Pancreas (tissue), 10 donors: ENCODE measurements around the gene STK39. TPM values are rescaled to one million over a fixed set of nuclear protein-coding genes. Genes with fewer than 3 reads are reported as not detected.

ENCODE experiments used
- ATAC-seq, 4 donors: fragments of 200-7000 bp; cut with Tn5 transposase; one replicate each; pipeline versions ENCODE4 v1.8.0 to v1.9.1; 2020; ENCODE audit warnings: mild to moderate bottlenecking in 4 of 4, moderate library complexity in 4 of 4
- DNase-seq, 6 donors: peaks; one replicate each; pipeline ENCODE4 v3.0.0-alpha.2; 2020
- FAIRE-seq: peaks from 2 replicates; lab custom pipeline; 2012; peaks lifted over from hg19 to GRCh38; lab: Jason Lieb, UNC
- H3K27ac ChIP-seq, 4 donors: fragments of 200-600 bp; sonication (generic); 1 replicate in 3 of 4; 2 replicates in 1 of 4; pipeline versions ENCODE4 v1.5.0 to v1.8.0; 2020
- H3K27me3 ChIP-seq, 4 donors: fragments of 200-600 bp; one replicate each; pipeline ENCODE4 v1.8.0; 2021
- H3K36me3 ChIP-seq, 3 donors: fragments of 200-600 bp; sonication (generic) in 1 of 3; one replicate each; pipeline versions ENCODE4 v1.5.0 to v1.8.0; 2020 to 2021
- H3K4me1 ChIP-seq, 3 donors: fragments of 200-600 bp; one replicate each; pipeline ENCODE4 v1.8.0; 2021
- H3K4me3 ChIP-seq, 4 donors: fragments of 200-600 bp; sonication (generic) in 2 of 4; one replicate each; pipeline versions ENCODE4 v1.5.0 to v1.8.0; 2020 to 2021
- H3K9me3 ChIP-seq, 4 donors: fragments of 200-600 bp; one replicate each; pipeline ENCODE4 v1.8.0; 2021
- WGBS, 2 donors: extraction: QIAGEN DNeasy Blood & Tissue Kit; methylation state at CpG; one replicate each; pipeline ENCODE4 v1.1.7; 2013; 5-methylcytosine and 5-hydroxymethylcytosine counted together
- intact Hi-C, 3 donors: fragments of 100-400 bp; cut with DNase I; formaldehyde crosslinking; loops; one replicate each; pipeline versions ENCODE4 v1.11.1 to v1.14.2; 2022
- polyA plus RNA-seq, 2 donors: library from polyadenylated mRNA; stranded (reverse); fragments of 200-250 nt; gene quantifications; one replicate each; pipeline ENCODE4 v1.2.3, GENCODE V29; 2013
- total RNA-seq, 6 donors: library from RNA; stranded (reverse); fragmentation: NEBNext Ultra II Directional in 4 of 6; extraction: Animal tissue kit (Norgen Biotek cat#: 25700) in 4 of 6; gene quantifications; one replicate each; pipeline versions ENCODE4 v1.2.1 to v1.2.4, GENCODE V29; 2021 to 2023
- TF ChIP-seq, protein P1 (sequence below), 4 donors: fragments of 200-600 bp; sonication (generic) in 3 of 4; IDR thresholded peaks; one replicate each; pipeline versions ENCODE4 v1.5.0 to v1.8.0; 2021; ENCODE audit warnings: antibody characterized with exemption in 4 of 4
- donor health status: healthy with polysubstance abuse.
- donor health status: DM: no; HTN: no; CAD: no; lungs with moderate emphysema.
- donor health status: DM: no; HTN: no; CAD: no.
- donor health status: control.
- donor health status: control.
- donor health status: Bipolar disorder and iron deficiency.
- donor health status: DM: yes; HTN: yes; CAD: no.
- donor health status: DM: no; HTN: no; CAD: no.
- donor health status: DM: no; HTN: no; CAD: no.
- donor health status: DM: yes; HTN: yes; CAD: no.

STK39 gene
- total RNA-seq = 10 to 100 TPM; 14.3 to 23.1 (median 17.0) TPM
- 10 to 100 TPM in 1 of 2 donors, 1 to 10 TPM in 1; 9.5 to 11.7 TPM for polyA plus RNA-seq

DNA sequence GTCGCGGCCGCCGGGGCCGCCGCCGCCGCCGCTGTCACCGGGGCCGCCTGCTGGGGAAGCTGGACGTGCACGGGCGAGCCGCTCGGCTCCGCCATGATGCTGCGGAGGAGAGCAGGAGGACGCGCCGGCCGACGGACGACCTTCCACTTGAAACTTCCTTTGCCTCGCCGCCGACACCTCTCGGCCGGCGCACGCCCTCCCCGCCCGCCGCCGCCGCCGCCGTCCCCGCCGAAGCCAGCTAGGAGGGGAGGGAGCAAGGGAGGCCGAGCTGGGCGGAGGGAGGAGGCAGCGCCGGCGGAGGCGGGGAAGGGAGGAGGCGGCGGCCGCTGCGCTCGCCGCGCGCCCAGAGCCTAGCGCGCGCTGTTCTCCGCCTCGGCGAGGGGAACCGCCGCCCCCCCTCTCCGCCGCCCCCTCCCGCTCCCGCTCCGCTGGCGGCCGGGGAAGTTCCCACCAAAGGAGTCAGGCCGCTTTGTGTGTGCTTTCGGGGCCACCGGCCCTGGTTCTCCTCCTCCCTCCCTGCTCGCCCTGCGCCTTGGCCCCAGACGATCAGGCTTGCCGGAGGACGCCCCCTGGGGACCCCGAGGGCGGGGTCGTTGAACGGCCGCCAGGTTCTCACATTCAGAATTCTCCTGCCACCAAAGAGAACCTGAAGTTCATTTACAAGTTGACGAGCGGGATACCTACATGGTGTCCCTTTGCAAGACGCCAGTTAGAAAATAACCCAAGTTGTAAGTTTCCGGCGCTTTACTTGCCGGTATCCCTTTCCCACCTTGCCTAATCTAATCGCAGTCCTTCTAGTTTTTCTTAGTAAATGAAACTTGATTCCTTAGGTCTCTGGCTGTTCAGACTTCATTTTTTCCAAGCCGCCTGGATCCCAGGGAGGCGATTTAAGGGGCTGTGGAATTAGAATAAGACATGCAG lies at the start of gene STK39:
TSS of gene STK39 (minus strand) at position 255 of the 921 bp plus-strand sequence. CDS start at position 95, 160 bp downstream.
- H3K27ac ChIP-seq = peak within 1 kb of the TSS; percentile 81 to 95 (median 91)
- FAIRE-seq = no peak

DNA sequence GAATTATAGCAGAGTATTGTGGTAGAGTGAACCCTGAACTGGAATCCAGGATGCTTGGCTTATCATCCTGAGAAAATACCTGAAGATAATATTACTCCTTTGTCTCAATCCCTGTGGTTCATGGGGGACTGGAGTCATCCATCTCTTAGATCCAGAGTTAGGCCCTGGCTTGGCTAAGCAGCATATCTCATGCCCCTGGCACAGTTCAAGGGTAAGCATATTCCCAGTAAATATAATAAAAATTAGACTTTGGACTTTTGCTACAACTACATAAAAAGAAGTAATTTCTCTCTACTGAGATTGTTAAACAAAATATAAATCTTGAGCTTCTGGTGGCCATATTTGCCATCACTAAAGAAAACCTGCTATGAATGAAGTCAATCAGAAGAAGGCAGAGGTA lies 47.7 kb upstream of the STK39 start:
- H3K36me3 ChIP-seq = no peaks in the 10 kb centered on the region
- no peaks in the 10 kb centered on the region for H3K4me1 ChIP-seq
- H3K4me3 ChIP-seq = no peak overlapping the region
- intact Hi-C loops = no loop called here
- no peaks in the 10 kb centered on the region for H3K27me3 ChIP-seq
- no peak overlapping the region for H3K27ac ChIP-seq
- TF ChIP-seq, protein P1, sequence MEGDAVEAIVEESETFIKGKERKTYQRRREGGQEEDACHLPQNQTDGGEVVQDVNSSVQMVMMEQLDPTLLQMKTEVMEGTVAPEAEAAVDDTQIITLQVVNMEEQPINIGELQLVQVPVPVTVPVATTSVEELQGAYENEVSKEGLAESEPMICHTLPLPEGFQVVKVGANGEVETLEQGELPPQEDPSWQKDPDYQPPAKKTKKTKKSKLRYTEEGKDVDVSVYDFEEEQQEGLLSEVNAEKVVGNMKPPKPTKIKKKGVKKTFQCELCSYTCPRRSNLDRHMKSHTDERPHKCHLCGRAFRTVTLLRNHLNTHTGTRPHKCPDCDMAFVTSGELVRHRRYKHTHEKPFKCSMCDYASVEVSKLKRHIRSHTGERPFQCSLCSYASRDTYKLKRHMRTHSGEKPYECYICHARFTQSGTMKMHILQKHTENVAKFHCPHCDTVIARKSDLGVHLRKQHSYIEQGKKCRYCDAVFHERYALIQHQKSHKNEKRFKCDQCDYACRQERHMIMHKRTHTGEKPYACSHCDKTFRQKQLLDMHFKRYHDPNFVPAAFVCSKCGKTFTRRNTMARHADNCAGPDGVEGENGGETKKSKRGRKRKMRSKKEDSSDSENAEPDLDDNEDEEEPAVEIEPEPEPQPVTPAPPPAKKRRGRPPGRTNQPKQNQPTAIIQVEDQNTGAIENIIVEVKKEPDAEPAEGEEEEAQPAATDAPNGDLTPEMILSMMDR (IDR thresholded peaks at IDR 0.05) = no peak
- no peak for DNase-seq
- ATAC-seq = no peak
- FAIRE-seq = no peak
- no peaks in the 10 kb centered on the region for H3K9me3 ChIP-seq

More for the DNA sequence above, at the start of gene STK39:
- WGBS, 2 donors = 1% methylated on average over 42 to 86 of the region's 91 CpGs
- TF ChIP-seq, protein P1 (IDR thresholded peaks at IDR 0.05) = no peak
- DNase-seq (peak; percentile 80 to 89 (median 85)), ATAC-seq (peak; percentile 82 to 87 (median 84))
- H3K9me3 ChIP-seq = no peaks in the 10 kb centered on the region
- peak within 1 kb of the TSS; percentile 69 to 93 (median 90) for H3K4me3 ChIP-seq
- H3K4me1 ChIP-seq = peaks cover 10 to 34% (median 14%) of the 10 kb centered on the region in 3 donors
- intact Hi-C loops = loop anchor here in 1 of 3 donors (10.0 kb wide), 1 partner anchor 113 kb away; no protein-coding TSS in a partner anchor
- H3K27me3 ChIP-seq = no peaks in the 10 kb centered on the region
- H3K36me3 ChIP-seq = no peaks in the 10 kb centered on the region

DNA sequence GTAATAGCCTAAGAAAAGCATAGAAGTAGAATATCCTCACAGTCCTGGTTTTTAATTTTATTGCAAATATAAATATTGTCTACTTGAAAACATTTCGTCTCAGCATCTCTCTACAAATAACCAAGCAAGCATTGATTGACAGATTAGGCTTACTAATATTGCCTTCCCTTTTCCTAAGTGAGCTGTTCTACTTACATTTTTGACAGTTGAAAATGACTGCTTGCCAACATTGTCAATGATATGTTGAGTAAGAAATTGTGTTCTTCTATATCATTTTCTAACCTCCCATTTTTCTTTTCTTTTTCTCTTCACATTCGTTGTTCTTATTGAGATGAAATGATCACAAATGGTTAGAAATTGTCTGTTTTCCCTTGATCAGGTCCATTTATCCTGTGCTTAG lies 47.0 kb upstream of the STK39 start:
- no peak for FAIRE-seq
- Histone ChIP-seq H3K27me3 (no peaks in the 10 kb centered on the region), H3K9me3 (no peaks in the 10 kb centered on the region), H3K4me3 (no peak overlapping the region), H3K4me1 (no peaks in the 10 kb centered on the region), H3K27ac (no peak overlapping the region), H3K36me3 (no peaks in the 10 kb centered on the region)
- TF ChIP-seq, protein P1 (IDR thresholded peaks at IDR 0.05) = no peak
- WGBS, 2 donors = 82 to 88% methylated on average over 2 of the region's 2 CpGs
- intact Hi-C loops = no loop called here
- no peak for ATAC-seq
- DNase-seq = no peak

DNA sequence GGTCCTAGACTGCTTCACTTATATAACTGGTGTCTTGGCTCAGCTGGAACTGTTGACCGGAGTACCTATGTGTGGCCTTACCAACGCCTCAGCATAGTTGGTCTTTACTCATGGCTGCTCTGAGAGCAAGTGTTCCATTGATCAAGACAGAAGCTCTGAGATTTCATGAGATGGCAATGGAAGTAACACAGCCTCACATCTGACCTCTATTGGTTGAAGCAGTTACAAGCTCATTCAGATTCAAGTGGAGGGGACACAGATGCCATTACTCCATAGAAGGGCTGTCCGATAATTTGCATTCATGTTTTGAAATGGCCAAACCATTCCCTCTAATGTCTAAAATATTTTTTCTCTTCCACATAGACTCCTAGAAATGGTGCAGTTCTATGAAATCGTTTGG lies 46.4 kb upstream of the STK39 start:
- no peak for FAIRE-seq
- intact Hi-C loops = no loop called here
- 84 to 96% methylated on average over 4 of the region's 4 CpGs for WGBS, 2 donors

More for the DNA sequence above, 46.4 kb upstream of the STK39 start:
- TF ChIP-seq, protein P1 (IDR thresholded peaks at IDR 0.05) = no peak
- no peak overlapping the region for H3K27ac ChIP-seq
- H3K4me3 ChIP-seq = no peak overlapping the region
- no peaks in the 10 kb centered on the region for H3K27me3 ChIP-seq
- no peaks in the 10 kb centered on the region for H3K9me3 ChIP-seq
- no peaks in the 10 kb centered on the region for H3K4me1 ChIP-seq
- ATAC-seq (no peak), DNase-seq (no peak)
- no peaks in the 10 kb centered on the region for H3K36me3 ChIP-seq
